K562 (cell line): ENCODE data around the gene LILRB3. TPM values are rescaled to one million over a fixed set of nuclear protein-coding genes. Genes with fewer than 3 reads are reported as not detected.

Source experiments
- ATF7 ChIP-seq: fragments of 450-650 bp; IDR thresholded peaks from 2 replicates; pipeline ENCODE4 v1.7.1; 2014; ENCODE audit warnings: mild to moderate bottlenecking, moderate library complexity
- BCL6 ChIP-seq: fragments of 250-450 bp; sonication (Bioruptor Pico); IDR thresholded peaks from 2 replicates; pipeline ENCODE4 v1.4.0; 2020
- CCNT2 ChIP-seq: IDR thresholded peaks from 2 replicates; pipeline ENCODE4 v1.6.1; 2011; ENCODE audit warnings: borderline replicate concordance, low read depth, mild to moderate bottlenecking, moderate library complexity, mixed read lengths, low read length; ENCODE audit not compliant: insufficient read length; ENCODE audit errors: extremely low read depth
- E2F1 ChIP-seq: sonication (generic); formaldehyde crosslinking; IDR thresholded peaks from 2 replicates; pipeline ENCODE4 v1.8.1; 2023; ENCODE audit warnings: mild to moderate bottlenecking, missing genetic modification reagents, moderate library complexity
- GTF2A2 ChIP-seq: IDR thresholded peaks from 2 replicates; pipeline ENCODE4 v1.6.1; 2016; ENCODE audit warnings: mild to moderate bottlenecking, missing genetic modification characterization, missing compliant biosample characterization
- KAT2B ChIP-seq: IDR thresholded peaks from one replicate; pipeline ENCODE4 v1.6.1; 2012; ENCODE audit warnings: low read depth, mild to moderate bottlenecking, control low read depth, inconsistent platforms, low read length, moderate library complexity
- L3MBTL2 ChIP-seq: fragments of 450-650 bp; IDR thresholded peaks from 2 replicates; pipeline ENCODE4 v1.6.1; 2016; ENCODE audit warnings: mild to moderate bottlenecking, moderate library complexity
- NFE2 ChIP-seq: IDR thresholded peaks from 2 replicates; pipeline ENCODE4 v1.6.1; 2014; ENCODE audit warnings: antibody characterized with exemption, low read depth
- PHF20 ChIP-seq: fragments of 450-650 bp; IDR thresholded peaks from 2 replicates; pipeline ENCODE4 v1.6.1; 2018; ENCODE audit not compliant: partially characterized antibody
- RAD51 ChIP-seq: fragments of 450-650 bp; IDR thresholded peaks from 2 replicates; pipeline ENCODE4 v1.7.1; 2016; ENCODE audit warnings: low read depth, mild to moderate bottlenecking, borderline replicate concordance
- RBM39 ChIP-seq: fragments of 200-400 bp; formaldehyde crosslinking; optimal IDR thresholded peaks from 2 replicates; pipeline ENCODE3; 2018; ENCODE audit warnings: low read depth, low read length
- SIRT6 ChIP-seq: IDR thresholded peaks from one replicate; pipeline ENCODE4 v1.6.1; 2012; ENCODE audit warnings: low read depth, mild to moderate bottlenecking, control low read depth, inconsistent platforms, low read length, moderate library complexity
- STAT6 ChIP-seq: sonication (generic); formaldehyde crosslinking; IDR thresholded peaks from 2 replicates; pipeline ENCODE4 v1.8.1; 2023; ENCODE audit warnings: mild to moderate bottlenecking, missing genetic modification reagents
- THAP12 ChIP-seq: fragments of 250-450 bp; sonication (Bioruptor Pico); IDR thresholded peaks from 2 replicates; pipeline ENCODE4 v1.9.0; 2021; ENCODE audit warnings: mild to moderate bottlenecking, inconsistent platforms
- USF2 ChIP-seq: sonication (generic); formaldehyde crosslinking; IDR thresholded peaks from 2 replicates; pipeline ENCODE4 v1.5.0; 2020; ENCODE audit warnings: missing genetic modification reagents
- ZNF398 ChIP-seq: fragments of 250-450 bp; sonication (Bioruptor Pico); IDR thresholded peaks from 2 replicates; pipeline ENCODE4 v1.8.0; 2021; ENCODE audit warnings: moderate library complexity, mild to moderate bottlenecking, inconsistent platforms
- ZNF41 ChIP-seq: fragments of 250-450 bp; sonication (Bioruptor Pico); conservative IDR thresholded peaks from 2 replicates; pipeline ENCODE4 v1.4.0; 2020; ENCODE audit warnings: mild to moderate bottlenecking
- ZNF507 ChIP-seq: conservative IDR thresholded peaks from 2 replicates; pipeline ENCODE4 v1.6.1; 2017; ENCODE audit warnings: missing genetic modification characterization, missing compliant biosample characterization
- ZNF551 ChIP-seq: fragments of 250-450 bp; sonication (Bioruptor Pico); IDR thresholded peaks from 2 replicates; pipeline ENCODE4 v1.5.0; 2021; ENCODE audit warnings: mild to moderate bottlenecking, moderate library complexity
- polyA plus RNA-seq, 8 experiments: library from polyadenylated mRNA; depleted of rRNA in 4 of 8; stranded (reverse) in 5 of 8; unstranded in 3 of 8; fragments of >200 nt; fragmentation: Nextera tagmentation in 2 of 8; fragmentation: Illumina TruSeq in 1 of 8; extraction: Ambion mirVana in 2 of 8; extraction: Trizol in 1 of 8; gene quantifications; 2 replicates each; pipeline versions ENCODE4 v1.2.1 to v1.2.3, GENCODE V29; 2011 to 2014; ENCODE audit warnings: inconsistent platforms in 1 of 8, missing spikeins in 1 of 8
- total RNA-seq, 7 experiments: library from RNA; depleted of rRNA in 6 of 7; stranded (reverse); fragments of >200 nt in 6 of 7; fragmentation: Illumina TruSeq in 2 of 7; extraction: Trizol in 2 of 7; gene quantifications; 2 replicates each; pipeline versions ENCODE4 v1.2.1 to v1.2.3, GENCODE V29; 2011 to 2021; ENCODE audit warnings: low replicate concordance in 1 of 7

LILRB3 gene
- total and polyA plus RNA-seq, 9 of the 15 experiments (the other 6 are each of a cell fraction or from before 2014, with no cell fraction given) = 0.01 to 0.09 TPM; not detected in 7

GRCh38 chr19:54207983-54208783, 14.6 kb downstream of the LILRB3 start (continued):
- TF ChIP-seq L3MBTL2 (peak; percentile 96), RAD51 (peak; percentile 74), ZNF551 (no peak), CCNT2 (peak; percentile 72), RBM39 (no peak), USF2 (CRISPR knock-in tag) (peak; percentile 72), GTF2A2 (tag) (no peak), ZNF41 (CRISPR knock-in tag) (0 out of 2 replicates have a peak, but pooled peaks have one; percentile 22), STAT6 (CRISPR knock-in tag) (no peak; the same call in 1 of the 2 replicates), SIRT6 (peak; percentile 65), THAP12 (peak; percentile 51), NFE2 (peak; percentile 36), ATF7 (peak; percentile 85; the same call in 1 of the 2 replicates), E2F1 (CRISPR knock-in tag) (0 out of 2 replicates have a peak, but pooled peaks have one; percentile 42), KAT2B (no peak), PHF20 (no peak), ZNF398 (no peak), ZNF507 (no peak), BCL6 (0 out of 2 replicates have a peak, but pooled peaks have one; percentile 60)
